ENCODE results near the gene CWC22.

- no peak for TF ChIP-seq CTCF (conservative IDR thresholded peaks at IDR 0.05 in 1 of 2, IDR thresholded peaks at IDR 0.05 in 1 of 2; ENCODE audit: low read depth in 1 of 2, low read length in 2 of 2)
- TF ChIP-seq EZH2 (IDR thresholded peaks at IDR 0.05; ENCODE audit: low read length, missing control alignments) = no peak
These were observed 80.1 kb downstream of the CWC22 start for GRCh38 chr2:179927041-179927440.

Data from fibroblast of lung (primary cell).